NCI-H1694 treated with DMSO at 0.1 percent for 48 hours (cell line): ENCODE measurements around the gene PPP1R12B.
"Not testable (repeated sequence)": the region's sequence is repeated elsewhere in the genome, so short reads cannot be mapped to it uniquely, and the experiment has no call there.

Source experiments
- DNase-seq: peaks from one replicate; lab custom pipeline; 2025; lab: John Stamatoyannopoulos, UW

The PPP1R12B gene

GRCh38 chr1:202631076-202631923, 282.8 kb downstream of the PPP1R12B start:
- DNase-seq: no peak

GRCh38 chr1:202632241-202632640, 283.7 kb downstream of the PPP1R12B start:
- no peak for DNase-seq

GRCh38 chr1:202636171-202636570, 287.7 kb downstream of the PPP1R12B start:
- not testable (repeated sequence) for DNase-seq

GRCh38 chr1:202637321-202638018, 289.0 kb downstream of the PPP1R12B start:
- not testable (repeated sequence) for DNase-seq

GRCh38 chr1:202638019-202638700, 289.7 kb downstream of the PPP1R12B start:
- peak; percentile 57 for DNase-seq

- DNase-seq: not testable (repeated sequence)
Measured at GRCh38 chr1:202638701-202639305, 290.3 kb downstream of the PPP1R12B start.

GRCh38 chr1:202639500-202639899, 291.0 kb downstream of the PPP1R12B start:
- DNase-seq: no peak

GRCh38 chr1:202642212-202642611, 293.7 kb downstream of the PPP1R12B start:
- DNase-seq: no peak
